Epithelial cell of esophagus (primary cell): ENCODE measurements around the gene RBM45.
A peak's percentile ranks its signal among the peaks of the same experiment; 100 is the strongest.

Source experiments
- DNase-seq: peaks from one replicate; pipeline ENCODE4 v3.0.0; 2010; ENCODE audit warnings: low read depth
- H3K4me3 ChIP-seq: 2 replicates; pipeline ENCODE4 v1.5.1; 2011; ENCODE audit warnings: mild to moderate bottlenecking, low read length, control low read depth
- CTCF ChIP-seq: IDR thresholded peaks from 2 replicates; pipeline ENCODE4 v1.5.1; 2011; ENCODE audit warnings: low read depth, mild to moderate bottlenecking, low read length, control low read depth, inconsistent platforms; ENCODE audit not compliant: insufficient read depth; ENCODE audit errors: missing control alignments

The RBM45 gene, protein sequence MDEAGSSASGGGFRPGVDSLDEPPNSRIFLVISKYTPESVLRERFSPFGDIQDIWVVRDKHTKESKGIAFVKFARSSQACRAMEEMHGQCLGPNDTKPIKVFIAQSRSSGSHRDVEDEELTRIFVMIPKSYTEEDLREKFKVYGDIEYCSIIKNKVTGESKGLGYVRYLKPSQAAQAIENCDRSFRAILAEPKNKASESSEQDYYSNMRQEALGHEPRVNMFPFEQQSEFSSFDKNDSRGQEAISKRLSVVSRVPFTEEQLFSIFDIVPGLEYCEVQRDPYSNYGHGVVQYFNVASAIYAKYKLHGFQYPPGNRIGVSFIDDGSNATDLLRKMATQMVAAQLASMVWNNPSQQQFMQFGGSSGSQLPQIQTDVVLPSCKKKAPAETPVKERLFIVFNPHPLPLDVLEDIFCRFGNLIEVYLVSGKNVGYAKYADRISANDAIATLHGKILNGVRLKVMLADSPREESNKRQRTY

GRCh38 chr2:178112202-178113152 lies at the start of gene RBM45:
RBM45 (plus strand) TSS chr2:178112437; CDS start chr2:178112547, 110 bp downstream.
- peak; percentile 86 for TF ChIP-seq CTCF
- H3K4me3 ChIP-seq, result peak within 1 kb of the TSS; percentile 93
- peak; percentile 97 for DNase-seq

DNA sequence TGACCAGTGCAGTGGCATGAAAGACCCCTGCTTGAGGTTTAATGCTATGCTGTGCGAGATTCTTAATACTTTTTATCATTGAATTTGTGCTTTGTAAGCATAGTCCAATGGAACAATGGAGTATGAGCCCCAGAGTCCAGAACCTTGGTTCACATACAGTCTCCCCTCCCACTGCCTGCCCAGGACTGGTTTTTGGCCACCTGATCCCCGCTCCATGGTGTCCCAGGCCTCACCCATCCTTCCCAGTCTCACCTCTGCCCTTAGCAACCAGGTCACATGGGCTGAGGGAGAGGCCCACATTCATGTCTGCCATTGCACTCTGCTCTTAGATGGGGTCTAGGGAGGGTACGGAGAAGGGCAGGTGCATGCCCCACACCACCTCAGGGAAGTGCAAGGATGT lies 45.9 kb upstream of the RBM45 start:
- no peak for DNase-seq
- H3K4me3 ChIP-seq, result no peak overlapping the region
- TF ChIP-seq CTCF, result no peak

DNA sequence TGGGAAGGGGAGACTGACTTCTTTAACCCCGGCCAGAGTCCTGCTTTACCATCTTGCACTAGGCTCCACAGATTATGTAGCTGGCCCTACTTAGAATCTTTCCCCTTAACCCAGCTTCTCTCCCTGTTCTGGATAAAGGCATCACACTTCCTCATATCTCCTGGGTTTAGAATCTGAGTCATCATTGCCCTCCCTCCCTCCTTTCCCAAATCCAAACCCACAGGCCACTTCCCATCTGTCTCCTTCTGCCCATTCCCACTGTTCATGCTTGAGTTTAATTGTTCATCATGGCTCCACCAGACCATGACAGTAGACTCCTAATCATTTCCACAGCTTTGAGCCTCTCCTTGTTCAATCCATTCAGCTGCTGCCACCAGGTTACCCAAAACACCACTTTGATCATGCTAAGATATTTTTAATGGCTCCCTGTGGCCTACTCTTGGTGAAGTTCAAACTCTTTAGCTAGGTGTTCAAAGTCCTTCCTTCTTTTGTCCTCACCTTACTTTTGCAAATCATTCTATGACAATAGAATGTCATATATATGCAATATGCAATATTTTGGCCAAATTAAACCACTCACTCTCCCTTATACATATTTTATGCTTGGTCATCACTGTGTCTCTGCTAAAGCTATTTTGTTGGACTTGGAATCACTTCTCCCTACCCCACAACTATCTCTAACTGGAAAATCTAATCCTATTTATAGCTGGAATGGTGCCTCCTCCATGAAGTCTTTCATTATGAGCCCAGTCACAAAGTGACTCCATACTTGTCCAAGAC lies 45.2 kb upstream of the RBM45 start:
- DNase-seq, result no peak
- no peak for TF ChIP-seq CTCF
- H3K4me3 ChIP-seq, result no peak overlapping the region

DNA sequence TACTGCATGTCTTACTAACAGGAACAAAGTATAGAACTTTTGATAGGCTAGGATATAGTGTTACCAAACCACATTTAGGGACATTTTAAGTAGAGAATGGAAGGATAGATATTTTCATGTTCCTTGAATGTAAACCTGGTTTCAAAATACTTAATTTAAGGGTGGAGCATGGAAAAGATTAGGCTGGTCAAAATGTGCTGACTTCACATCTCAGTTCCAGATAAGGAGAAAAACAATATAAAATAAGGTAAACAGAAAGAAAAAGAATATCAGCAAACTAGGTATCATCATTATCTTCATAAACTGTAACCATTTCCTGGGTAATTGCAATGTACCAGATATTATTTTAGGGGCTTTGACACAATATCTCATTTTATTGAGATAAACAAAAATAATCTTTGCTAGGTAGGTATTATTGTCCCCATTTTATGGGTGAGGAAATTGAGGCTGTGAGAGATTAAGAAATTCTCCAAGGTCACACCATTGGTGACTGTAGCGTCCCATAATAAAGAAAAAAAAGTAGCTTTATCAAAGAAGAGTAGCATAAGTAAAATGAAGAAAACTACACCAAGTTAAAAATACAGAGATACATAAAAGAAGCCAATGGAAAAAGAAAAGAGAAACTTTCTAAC lies 43.3 kb upstream of the RBM45 start:
- no peak overlapping the region for H3K4me3 ChIP-seq
- DNase-seq, result no peak
- no peak for TF ChIP-seq CTCF

DNA sequence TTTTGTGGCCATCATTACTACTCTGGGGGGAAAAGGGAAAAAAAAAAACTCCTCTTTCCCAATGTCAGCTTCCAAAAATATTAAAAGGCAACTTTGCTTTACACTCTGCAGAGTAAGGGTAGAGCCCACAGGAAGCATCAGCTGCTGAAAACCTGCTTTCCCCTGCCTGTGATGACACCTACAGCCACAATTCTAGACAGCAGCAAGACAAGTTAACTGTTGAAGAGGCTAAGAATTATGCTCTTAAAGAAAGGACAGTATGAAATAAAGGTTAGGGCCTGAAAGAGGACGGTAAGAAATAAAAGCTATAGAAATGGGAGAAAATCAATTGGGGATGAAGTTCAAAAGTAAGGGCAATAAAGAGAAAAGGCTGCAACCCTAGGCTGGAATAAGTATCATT lies 42.7 kb upstream of the RBM45 start:
- H3K4me3 ChIP-seq, result no peak overlapping the region
- no peak for TF ChIP-seq CTCF
- DNase-seq, result no peak

GRCh38 chr2:178070824-178071223 lies 41.4 kb upstream of the RBM45 start:
- no peak for TF ChIP-seq CTCF
- DNase-seq, result no peak
- H3K4me3 ChIP-seq, result no peak overlapping the region
